HG03064 (cell line): ENCODE measurements around the gene CCDC78.
"Not testable (repeated sequence)": the region's sequence is repeated elsewhere in the genome, so short reads cannot be mapped to it uniquely, and the experiment has no call there.

Source experiments
- ATAC-seq: cut with Tn5 transposase; IDR thresholded peaks from one replicate; pipeline ENCODE4 v1.9.1; 2021; ENCODE audit warnings: low read depth; ENCODE audit not compliant: unreplicated experiment

Gene CCDC78

DNA sequence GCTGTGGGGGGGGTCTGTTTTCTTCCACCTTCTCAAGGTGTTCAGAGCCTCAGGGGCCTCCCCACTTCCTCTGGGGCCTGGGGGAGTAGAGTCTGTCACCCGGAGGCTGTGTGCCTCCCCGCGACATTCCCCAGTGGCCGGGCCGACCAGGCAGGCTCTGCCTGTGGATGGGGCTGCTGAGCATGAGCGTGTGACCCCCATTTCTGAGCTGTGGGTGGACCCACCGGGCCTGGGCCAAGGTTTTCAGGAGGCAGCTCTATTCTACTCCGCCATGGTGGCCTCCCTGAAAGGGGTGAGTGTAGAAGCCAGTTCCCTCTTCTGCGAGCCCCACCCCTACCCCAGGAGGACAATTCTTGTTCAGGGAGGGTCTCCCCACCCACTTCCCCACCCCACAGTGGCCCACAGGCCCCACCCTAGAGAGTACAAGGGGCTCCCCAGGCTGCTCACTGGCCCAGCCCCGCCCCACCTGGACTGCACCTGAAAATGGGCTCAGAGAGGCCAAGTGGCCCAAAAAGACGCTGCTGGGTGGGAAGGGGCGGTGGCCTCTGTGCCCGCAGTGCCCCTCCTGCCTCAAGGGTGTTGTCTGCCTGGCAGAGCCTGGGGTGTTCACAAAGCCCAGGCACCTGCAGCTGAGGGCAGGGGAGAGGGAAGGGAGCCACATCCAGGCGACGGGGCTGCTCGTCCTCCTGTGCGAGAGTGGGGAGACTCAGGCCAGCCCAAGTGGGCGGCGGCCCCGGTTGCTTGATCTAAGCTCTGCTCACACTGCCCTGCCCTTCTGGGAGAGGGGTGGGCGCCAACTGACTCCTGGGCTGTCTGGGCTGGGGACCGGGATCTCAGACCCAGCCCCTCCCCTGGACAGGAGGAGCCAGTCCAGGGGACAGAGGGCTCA is 35.6 kb upstream of the CCDC78 start:
- no peak for ATAC-seq

DNA sequence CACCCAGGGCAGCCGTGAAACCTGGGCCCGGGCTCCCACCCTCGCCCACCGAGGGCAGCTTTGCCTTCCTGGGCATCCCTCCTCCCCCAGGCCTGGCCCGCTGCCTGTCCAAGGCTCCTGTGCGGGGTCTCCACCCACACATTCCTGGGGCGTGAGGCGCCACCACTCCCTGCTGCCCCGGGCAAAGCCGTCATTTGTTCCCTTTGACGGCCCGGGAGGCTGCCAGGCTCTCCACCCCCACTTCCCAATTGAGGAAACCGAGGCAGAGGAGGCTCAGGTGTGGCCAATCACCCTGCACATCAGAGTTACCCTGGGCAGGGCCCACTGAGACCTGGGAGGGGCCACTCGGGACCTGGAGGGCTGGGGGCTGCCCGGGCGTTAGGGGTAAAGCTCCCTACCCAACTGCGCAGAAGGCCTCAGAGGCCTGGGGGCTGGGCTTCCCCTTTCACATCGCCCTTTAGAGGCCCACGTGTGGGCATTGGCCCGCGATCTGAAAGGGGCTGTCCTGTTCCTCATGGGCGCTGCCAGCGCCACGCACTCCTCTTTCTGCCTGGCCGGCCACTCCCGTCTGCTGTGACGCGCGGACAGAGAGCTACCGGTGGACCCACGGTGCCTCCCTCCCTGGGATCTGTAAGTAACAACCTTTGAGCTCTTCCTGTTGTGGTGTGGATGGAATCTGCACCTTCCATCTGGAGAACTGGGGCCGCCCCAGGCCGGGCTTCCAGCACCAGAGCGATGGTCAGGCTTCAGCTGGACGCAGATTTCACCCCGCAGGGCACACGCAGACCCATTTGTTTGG is 34.5 kb upstream of the CCDC78 start, which contains the start of gene MSLN:
Gene MSLN (plus strand): TSS at position 190 of the 799 bp plus-strand sequence. CDS start 1,947 bp downstream, outside the sequence.
- no peak for ATAC-seq

DNA sequence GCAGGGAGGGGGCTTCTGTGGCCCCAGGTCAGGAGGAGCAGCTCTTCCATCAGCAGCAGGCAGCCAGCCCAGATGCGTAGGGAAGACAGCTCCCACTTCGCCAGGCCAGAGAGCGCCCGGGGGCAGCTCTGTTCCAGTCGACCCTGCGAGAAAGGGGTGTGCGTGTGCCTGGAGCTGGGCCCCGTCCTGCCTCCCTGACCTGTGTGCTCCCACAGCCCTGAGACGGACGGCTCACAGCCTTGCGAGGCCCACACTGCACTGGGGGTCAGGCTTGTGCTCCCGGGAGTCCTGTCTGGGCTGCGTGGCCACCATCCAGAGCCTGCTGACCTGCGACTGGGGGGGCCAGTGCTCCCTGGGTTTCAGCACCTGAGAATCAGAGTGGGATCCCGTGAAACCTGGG is 33.8 kb upstream of the CCDC78 start:
- ATAC-seq = no peak

DNA sequence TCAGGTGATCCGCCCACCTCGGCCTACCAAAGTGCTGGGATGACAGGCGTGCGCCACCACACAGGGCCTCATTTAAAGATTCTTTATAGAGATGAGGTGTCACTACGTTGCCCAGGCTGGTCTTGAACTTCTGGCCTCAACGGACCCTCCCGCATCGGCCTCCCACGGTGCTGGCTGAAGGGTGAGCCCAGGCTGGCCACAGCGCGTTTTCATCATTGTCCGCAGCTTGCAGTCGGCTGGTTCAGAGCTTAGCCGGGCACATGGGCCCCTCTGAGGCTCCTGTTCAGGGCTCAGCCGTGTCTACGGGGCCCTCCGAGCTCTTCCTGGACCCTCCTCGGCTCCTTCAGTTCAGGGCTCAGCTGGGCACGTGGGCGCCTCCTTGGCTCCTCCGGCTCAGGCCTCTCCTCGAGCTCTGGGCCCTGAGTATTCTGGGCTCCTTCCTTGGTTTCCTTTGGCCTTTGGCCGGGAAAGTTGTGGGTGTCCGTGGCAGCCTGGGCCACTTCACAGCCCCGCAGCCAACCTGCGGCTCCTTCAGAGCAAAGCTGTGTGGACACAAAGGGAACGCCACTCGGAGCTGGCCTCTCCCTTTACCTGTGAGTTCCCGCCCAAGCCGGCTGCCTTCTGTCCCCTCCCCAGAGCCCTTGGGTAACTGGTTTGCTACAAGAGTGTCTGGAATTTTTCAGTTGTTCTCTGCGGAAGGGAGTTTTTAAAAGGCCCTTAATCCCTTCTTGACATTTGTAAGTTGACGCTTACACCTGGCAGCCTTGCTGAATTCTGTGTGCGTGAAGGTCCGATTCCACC is 33.1 kb upstream of the CCDC78 start:
- no peak for ATAC-seq

DNA sequence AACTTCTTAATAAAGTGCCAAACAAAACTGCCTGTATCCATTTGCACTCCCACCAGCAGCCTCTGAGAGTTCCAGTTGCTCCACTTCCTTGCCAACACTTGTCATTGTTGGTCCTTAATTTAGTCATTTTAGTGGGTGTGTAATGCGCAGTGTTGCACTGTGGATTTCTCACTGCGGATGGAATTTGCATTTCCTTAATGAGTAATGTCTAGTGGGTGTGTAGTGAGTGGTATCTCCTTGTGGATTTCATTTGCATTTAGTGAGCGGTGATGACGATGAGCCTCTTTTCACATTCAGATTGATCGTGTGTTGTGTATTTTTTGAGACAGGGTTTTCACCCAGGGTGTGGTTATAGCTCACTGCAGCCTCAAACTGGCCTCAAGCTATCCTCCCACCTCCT is 30.2 kb upstream of the CCDC78 start:
- no peak for ATAC-seq

DNA sequence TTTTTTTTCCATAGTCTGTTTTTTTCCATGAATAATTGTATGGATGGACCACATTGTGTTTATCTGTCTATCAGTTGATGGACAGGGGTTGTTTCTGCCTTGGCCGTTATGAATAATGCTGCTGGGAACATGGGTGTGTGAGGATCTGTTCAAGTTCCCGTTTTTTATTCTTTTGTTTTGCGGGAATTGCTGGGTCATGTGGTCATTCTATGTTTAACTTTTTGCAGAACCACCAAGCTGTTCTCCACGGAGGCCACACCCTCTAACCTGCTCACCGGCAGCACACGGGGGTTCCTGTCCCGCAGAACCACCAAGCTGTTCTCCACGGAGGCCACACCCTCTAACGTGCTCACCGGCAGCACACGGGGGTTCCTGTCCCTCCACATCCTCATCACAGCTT is 28.4 kb upstream of the CCDC78 start:
- no peak for ATAC-seq

DNA sequence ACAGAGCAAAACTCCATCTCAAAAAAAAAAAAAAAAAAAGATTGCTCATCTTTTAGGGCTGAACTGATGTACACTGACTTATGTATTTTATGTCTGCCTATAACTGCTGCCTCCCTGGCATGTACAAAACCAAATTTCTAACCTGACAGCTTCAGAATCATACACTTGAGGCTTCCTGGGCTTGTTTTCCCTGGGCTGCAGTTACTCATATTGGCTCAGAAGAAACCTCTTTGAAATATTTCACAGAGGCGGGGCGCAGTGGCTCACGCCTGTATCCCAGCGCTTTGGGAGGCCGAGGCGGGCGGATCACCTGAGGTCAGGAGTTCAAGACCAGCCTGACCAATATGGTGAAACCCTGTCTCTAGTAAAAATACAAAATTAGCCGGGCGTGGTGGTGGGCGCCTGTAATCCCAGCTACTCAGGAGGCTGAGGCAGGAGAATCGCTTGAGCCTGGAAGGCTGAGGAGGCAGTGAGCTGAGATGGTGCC is 27.9 kb upstream of the CCDC78 start:
- ATAC-seq = not testable (repeated sequence)

DNA sequence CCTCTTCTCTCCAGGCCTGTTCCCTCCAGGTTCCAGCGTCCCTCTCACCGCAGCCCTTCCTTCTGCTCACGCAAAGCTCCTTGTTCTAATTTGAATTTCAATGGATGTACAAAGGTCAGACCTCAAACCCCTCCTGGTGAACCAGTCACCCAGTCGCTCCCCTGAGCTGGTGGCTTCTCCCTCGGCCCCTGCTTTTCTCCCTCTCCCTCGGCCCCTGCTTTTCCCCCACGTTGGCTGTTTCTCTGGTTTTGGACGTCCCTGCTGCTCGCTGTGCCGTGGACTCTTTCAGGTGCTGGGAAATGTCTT is 25.7 kb upstream of the CCDC78 start:
- ATAC-seq = no peak

DNA sequence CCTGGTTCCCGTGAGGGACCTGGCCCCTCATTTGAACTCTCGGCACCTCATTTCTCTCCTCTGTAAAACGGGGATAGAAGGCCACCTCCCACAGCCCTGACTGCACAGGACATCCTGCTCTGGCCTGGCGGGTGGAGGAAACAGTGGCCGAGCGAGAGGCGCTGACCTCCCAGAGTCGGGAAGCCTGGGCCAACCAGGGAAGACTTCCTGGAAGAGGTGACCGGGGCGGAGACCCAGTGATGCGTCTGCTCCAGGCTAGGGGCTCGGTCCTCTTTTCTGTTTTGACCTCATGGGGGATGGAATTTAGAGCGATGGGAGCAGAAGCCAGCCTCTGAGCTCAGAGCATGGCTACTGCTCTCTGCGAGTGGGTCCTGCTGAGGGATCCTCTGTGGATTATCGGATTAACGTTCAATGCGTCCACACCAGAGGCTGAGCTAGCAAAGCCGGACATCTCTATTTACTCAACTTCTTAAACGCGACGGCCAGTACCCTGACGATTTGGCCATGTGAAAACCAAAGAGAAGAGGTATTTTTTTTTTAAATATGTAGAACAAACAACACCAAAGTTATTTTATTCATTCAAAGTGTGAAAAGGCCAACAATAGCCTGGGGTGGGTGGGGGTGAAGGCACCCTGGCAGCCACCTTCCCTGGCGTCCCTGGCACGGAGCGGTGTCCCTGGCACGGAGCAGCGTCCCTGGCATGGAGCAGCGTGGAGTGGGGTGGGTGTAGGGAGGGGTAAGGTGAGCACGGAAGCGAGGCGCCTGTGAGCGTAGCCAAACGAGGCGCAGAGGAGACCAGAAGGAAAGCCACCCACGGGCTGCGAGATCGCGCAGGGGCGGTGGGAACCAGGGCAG is 25.1 kb upstream of the CCDC78 start:
- ATAC-seq = no peak

DNA sequence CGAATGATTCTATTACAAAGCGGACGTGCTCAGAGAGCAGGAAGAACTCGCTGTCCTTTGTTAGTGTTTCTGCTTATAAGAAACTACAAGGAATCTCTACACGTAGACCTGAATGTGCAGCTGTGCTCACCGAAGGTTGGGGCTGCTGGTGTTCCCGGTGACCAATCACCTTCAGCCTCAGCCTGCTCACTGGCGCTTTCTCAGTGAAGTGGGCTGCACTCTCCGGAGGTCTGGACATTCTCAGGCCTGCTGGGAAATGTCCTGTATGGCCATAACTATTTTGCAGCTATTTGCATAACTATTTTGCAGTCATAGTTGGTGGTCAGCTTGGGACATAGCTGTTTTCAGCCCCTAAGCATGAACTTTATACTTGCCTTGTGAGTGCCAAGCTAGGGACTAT is 24.2 kb upstream of the CCDC78 start:
- ATAC-seq = no peak

DNA sequence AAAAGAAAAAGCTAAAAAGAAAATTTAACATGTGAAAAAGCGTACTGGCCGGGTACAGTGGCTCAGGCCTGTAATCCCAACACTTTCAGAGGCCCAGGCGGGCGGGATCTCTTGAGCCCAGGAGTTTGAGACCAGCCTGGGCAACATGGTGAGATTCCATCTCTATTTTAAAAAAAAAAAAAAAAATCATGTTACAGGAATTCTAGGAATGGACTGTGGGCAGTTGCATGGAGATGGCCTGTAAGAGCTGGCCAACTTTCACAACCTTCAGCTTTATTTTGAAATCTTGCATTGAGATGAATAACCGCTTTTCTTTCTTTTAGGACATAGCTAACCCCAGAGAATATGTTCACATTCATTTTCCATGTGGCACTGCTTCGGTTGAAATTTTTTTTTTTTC is 22.8 kb upstream of the CCDC78 start:
- ATAC-seq = no peak

DNA sequence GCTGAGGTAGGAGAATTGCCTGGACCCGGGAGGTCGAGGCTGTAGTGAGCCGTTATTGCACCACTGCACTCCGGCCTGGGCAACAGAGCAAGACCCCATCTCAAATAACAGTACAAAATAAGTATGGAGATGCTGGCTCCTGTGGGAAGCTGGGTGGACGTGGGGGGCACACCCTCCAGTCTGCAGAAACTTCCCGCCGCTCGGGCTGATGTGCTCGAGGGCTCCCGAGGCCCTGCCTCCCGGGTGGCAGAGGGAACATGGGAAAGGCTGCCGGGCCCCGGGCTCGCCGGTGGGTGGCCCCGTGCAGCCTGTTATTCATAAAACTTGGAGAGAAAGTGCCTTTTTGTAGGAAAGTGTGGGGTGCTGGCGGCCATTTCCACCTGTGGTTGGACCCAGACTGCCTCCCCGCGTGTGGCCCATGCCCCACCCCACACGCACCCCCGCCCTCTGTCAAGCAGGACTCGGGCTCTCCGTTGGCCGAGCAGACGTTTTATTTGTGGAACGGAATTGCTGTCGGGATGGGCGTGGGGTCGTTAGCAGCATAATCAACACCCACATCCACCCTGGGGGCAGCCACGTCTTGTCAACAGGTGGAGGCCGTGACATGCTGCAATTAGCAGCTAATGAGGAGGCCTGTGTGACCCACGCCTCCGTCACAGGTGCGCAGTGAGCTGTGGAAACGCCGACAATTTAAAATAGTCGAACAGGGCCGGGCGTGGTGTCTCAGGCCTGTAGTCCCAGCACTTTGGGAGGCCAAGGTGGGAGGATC is 21.9 kb upstream of the CCDC78 start:
- no peak for ATAC-seq

DNA sequence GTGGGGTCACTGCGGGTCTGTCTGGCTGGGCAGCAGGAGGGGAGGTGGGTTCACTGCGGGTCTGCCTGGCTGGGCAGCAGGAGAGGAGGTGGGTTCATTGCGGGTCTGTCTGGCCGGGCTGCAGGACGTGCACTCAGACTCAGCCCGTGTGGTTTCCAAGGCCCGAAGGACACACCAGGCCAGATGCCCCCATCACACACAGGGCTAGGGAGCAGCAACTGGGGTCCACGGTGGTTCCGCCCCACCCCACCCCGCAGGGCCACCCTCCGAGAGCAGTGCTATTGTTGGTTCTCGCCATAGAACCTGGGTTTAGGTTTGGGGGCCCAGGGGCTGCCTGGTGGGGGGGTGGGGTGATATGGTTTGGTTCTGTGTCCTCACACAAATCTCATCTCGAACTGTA is 20.4 kb upstream of the CCDC78 start:
- ATAC-seq = no peak

DNA sequence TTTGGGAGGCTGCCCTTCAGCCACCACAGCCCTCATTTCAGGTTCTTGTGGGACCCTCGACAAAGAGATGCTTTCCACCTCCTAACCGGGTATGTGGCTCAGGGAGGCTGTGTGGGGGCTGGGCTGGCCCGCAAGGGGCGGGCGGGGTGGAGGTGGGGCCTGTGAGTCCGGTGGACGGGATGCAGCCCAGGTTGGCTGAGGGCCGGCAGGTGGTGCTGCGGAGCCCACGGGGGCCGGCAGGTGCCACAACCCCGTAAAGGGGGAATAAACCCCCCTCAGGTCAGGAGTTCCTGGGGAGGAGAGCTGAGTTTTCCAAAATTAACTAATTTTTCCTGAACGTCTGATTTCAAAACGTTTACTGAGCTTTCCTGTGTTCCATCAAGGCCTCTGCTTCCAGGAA is 19.5 kb upstream of the CCDC78 start:
- ATAC-seq = no peak

DNA sequence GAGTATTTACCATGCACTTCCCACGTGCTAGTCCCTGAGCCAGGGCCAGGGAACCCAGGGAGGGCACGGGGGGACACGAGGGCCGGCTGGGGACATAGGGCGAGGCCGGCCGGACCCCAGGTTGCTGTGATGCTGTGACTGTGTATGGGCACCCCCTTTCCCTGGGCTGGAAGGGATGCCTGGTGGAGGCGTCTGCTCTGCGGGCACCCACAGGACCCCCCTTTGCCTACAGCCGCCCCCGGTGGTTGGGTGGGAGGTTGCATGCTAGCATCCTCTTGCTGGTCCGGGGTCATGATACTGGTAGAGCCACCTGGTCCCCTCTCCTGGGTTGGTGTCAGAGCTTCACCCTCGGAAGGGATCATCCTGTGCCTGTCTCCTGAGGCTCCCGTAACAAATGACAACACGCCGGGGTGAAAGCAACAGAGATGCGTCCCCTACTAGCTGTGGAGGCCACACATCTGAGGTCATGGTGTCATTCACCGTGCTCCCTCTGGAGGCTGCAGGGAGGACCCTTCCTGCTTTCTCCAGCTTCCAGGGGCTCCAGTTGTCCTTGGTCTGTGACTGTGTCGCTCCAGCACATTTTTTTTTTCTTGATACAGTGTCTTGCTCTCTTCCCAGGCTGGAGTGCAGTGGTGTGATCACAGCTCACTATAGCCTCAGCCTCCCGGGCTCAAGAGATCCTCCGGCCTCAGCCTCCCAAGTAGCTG is 17.7 kb upstream of the CCDC78 start:
- no peak for ATAC-seq

DNA sequence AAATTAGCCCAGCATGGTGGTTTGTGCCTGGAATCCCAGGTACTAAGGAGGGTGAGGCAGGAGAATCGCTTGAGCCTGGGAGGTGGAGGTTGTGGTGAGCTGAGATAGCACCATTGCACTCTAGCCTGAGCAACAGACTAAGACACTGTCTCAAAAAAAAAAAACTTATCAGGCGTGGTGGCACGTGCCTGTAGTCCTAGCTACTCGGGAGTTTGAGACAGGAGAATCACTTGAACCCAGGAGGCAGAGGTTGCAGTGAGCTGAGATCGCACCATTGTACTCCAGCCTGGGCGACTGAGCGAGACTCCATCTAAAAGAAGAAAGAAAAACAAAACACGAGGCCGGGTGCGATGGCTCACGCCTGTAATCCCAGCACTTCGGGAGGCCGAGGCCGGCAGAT is 16.7 kb upstream of the CCDC78 start:
- not testable (repeated sequence) for ATAC-seq

DNA sequence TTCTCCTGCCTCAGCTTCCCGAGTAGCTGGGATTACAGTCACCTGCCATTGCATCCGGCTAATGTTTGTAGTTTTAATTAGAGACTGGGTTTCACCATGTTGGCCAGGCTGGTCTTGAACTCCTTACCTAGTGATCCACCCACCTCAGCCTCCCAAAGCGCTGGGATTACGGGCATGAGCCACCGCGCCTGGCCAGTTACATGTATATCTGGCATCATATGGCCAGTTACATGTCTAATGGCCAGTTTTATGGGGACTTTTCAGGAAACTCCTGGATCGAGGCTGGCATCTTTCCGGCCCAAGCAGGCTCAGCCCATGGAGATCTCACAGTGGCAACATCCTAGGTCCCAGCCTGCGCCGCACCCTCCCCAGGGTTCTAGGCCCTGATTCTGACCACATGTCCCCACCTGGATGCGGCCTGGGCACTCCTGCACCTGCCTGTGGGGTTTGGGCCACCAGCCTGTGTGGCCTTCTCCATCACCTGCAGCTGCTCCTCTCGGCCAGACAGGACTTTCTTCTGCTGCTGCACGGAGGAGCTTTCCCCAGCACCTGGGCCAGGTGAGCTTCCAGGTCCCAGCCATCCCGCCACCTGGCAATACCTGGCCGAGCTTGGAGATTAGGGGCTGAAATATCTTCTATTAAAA is 15.9 kb upstream of the CCDC78 start:
- no peak for ATAC-seq
